ENCODE data around the gene SRXN1. TPM values are rescaled to one million over a fixed set of nuclear protein-coding genes. Genes with fewer than 3 reads are reported as not detected.

SRXN1 gene
- total and polyA plus RNA-seq, 9 of the 15 experiments (the other 6 are each of a cell fraction or from before 2014, with no cell fraction given) = 6.8 to 36.4 (median 21.6) TPM

- TF ChIP-seq, protein P1, sequence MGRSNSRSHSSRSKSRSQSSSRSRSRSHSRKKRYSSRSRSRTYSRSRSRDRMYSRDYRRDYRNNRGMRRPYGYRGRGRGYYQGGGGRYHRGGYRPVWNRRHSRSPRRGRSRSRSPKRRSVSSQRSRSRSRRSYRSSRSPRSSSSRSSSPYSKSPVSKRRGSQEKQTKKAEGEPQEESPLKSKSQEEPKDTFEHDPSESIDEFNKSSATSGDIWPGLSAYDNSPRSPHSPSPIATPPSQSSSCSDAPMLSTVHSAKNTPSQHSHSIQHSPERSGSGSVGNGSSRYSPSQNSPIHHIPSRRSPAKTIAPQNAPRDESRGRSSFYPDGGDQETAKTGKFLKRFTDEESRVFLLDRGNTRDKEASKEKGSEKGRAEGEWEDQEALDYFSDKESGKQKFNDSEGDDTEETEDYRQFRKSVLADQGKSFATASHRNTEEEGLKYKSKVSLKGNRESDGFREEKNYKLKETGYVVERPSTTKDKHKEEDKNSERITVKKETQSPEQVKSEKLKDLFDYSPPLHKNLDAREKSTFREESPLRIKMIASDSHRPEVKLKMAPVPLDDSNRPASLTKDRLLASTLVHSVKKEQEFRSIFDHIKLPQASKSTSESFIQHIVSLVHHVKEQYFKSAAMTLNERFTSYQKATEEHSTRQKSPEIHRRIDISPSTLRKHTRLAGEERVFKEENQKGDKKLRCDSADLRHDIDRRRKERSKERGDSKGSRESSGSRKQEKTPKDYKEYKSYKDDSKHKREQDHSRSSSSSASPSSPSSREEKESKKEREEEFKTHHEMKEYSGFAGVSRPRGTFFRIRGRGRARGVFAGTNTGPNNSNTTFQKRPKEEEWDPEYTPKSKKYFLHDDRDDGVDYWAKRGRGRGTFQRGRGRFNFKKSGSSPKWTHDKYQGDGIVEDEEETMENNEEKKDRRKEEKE (IDR thresholded peaks at IDR 0.05; ENCODE audit: borderline replicate concordance in 1 of 2, control insufficient read depth in 1 of 2, low read depth in 2 of 2, low read length in 1 of 2) = no peak
- TF ChIP-seq SREBF1 (IDR thresholded peaks at IDR 0.05; ENCODE audit: borderline replicate concordance, low read depth, low read length) (no peak), CBX3 (IDR thresholded peaks at IDR 0.05; ENCODE audit: borderline replicate concordance in 1 of 2, low read length in 2 of 2) (0 out of 3 replicates have a peak, but pooled peaks of 1 of the 2 experiments have one; percentile 27), MITF (IDR thresholded peaks at IDR 0.05) (no peak), ZBTB9 (CRISPR knock-in tag; IDR thresholded peaks at IDR 0.05) (no peak), HNRNPLL (IDR thresholded peaks at IDR 0.05; ENCODE audit: low read depth, low read length, poor library complexity, severe bottlenecking) (no peak), SRSF3 (IDR thresholded peaks at IDR 0.05; ENCODE audit: insufficient read depth, low read length) (no peak), NONO (IDR thresholded peaks at IDR 0.05; ENCODE audit: low read depth in 2 of 2, low read length in 1 of 2) (no peak), SRSF9 (IDR thresholded peaks at IDR 0.05; ENCODE audit: borderline replicate concordance, low read depth, low read length) (no peak), RBM15 (IDR thresholded peaks at IDR 0.05; ENCODE audit: insufficient read depth, low read length) (no peak), ARID1B (IDR thresholded peaks at IDR 0.05) (no peak), CHD1 (IDR thresholded peaks at IDR 0.05; ENCODE audit: low read length) (peak; percentile 44), ZNF217 (CRISPR knock-in tag; IDR thresholded peaks at IDR 0.05) (no peak), ZKSCAN3 (CRISPR knock-in tag; IDR thresholded peaks at IDR 0.05) (no peak), ZNF764 (CRISPR knock-in tag; IDR thresholded peaks at IDR 0.05; ENCODE audit: low read depth) (no peak), ZNF408 (CRISPR knock-in tag; IDR thresholded peaks at IDR 0.05; ENCODE audit: low read depth) (no peak)
- TF ChIP-seq, protein P2, sequence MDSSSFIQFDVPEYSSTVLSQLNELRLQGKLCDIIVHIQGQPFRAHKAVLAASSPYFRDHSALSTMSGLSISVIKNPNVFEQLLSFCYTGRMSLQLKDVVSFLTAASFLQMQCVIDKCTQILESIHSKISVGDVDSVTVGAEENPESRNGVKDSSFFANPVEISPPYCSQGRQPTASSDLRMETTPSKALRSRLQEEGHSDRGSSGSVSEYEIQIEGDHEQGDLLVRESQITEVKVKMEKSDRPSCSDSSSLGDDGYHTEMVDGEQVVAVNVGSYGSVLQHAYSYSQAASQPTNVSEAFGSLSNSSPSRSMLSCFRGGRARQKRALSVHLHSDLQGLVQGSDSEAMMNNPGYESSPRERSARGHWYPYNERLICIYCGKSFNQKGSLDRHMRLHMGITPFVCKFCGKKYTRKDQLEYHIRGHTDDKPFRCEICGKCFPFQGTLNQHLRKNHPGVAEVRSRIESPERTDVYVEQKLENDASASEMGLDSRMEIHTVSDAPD (CRISPR knock-in tag; IDR thresholded peaks at IDR 0.05) = no peak
- TF ChIP-seq, protein P3, sequence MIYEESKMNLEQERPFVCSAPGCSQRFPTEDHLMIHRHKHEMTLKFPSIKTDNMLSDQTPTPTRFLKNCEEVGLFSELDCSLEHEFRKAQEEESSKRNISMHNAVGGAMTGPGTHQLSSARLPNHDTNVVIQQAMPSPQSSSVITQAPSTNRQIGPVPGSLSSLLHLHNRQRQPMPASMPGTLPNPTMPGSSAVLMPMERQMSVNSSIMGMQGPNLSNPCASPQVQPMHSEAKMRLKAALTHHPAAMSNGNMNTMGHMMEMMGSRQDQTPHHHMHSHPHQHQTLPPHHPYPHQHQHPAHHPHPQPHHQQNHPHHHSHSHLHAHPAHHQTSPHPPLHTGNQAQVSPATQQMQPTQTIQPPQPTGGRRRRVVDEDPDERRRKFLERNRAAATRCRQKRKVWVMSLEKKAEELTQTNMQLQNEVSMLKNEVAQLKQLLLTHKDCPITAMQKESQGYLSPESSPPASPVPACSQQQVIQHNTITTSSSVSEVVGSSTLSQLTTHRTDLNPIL (CRISPR knock-in tag; IDR thresholded peaks at IDR 0.05) = no peak
These were observed 20.1 kb upstream of the SRXN1 start (continued) for GRCh38 chr20:672963-673602.

All from K562 (cell line).